ENCODE measurements around the gene ZDHHC3. TPM values are rescaled to one million over a fixed set of nuclear protein-coding genes. Genes with fewer than 3 reads are reported as not detected.

Gene ZDHHC3
- total and polyA plus RNA-seq, 2 experiments from 2014 or later = 60.3 to 62.0 TPM

DNA sequence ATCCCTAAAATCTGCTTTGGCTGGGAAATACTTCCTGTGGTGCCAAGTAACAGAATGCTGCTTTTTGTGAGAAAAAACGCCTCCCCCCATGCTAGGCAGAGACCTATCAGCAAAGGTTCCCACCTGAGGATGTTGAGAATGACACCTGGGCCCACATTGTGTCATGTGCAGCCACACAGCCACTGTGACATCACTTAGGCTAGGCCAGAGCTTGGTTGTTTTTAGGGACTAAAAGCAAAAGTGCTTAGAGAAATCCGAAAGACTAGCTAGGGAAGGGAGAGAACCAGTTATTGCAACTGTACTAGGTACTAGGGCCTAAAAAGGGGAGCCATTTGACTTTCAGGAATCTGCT, 6.2 kb downstream of the ZDHHC3 start:
- WGBS (ENCODE audit: low lambda C conversion rate, missing lambda C conversion rate) = 74% methylated on average over 2 of the region's 2 CpGs
- Histone ChIP-seq H4K20me1 (ENCODE audit: insufficient read depth, poor library complexity, severe bottlenecking) (peaks cover 11% of the 10 kb centered on the region), H2AFZ (no peak overlapping the region), H3K9me2 (replicated peaks; ENCODE audit: insufficient read depth) (no peaks in the 10 kb centered on the region), H3K4me1 (ENCODE audit: insufficient read depth) (peaks cover 5% of the 10 kb centered on the region), H3K79me2 (peaks cover 93% of the 10 kb centered on the region), H3K27me3 (no peaks in the 10 kb centered on the region), H3K36me3 (replicated peaks; ENCODE audit: insufficient read depth, low read depth) (no peaks in the 10 kb centered on the region), H3K4me3 (no peak overlapping the region), H3K4me2 (no peak overlapping the region), H3K9me3 (ENCODE audit: low read depth) (no peaks in the 10 kb centered on the region), H3K27ac (no peak overlapping the region)
- TF ChIP-seq EZH2 (IDR thresholded peaks at IDR 0.05; ENCODE audit: borderline replicate concordance) (no peak), EZH2phosphoT487 (IDR thresholded peaks at IDR 0.05; ENCODE audit: low read depth, severe bottlenecking, unreplicated experiment) (no peak)
- TF ChIP-seq, protein P1, sequence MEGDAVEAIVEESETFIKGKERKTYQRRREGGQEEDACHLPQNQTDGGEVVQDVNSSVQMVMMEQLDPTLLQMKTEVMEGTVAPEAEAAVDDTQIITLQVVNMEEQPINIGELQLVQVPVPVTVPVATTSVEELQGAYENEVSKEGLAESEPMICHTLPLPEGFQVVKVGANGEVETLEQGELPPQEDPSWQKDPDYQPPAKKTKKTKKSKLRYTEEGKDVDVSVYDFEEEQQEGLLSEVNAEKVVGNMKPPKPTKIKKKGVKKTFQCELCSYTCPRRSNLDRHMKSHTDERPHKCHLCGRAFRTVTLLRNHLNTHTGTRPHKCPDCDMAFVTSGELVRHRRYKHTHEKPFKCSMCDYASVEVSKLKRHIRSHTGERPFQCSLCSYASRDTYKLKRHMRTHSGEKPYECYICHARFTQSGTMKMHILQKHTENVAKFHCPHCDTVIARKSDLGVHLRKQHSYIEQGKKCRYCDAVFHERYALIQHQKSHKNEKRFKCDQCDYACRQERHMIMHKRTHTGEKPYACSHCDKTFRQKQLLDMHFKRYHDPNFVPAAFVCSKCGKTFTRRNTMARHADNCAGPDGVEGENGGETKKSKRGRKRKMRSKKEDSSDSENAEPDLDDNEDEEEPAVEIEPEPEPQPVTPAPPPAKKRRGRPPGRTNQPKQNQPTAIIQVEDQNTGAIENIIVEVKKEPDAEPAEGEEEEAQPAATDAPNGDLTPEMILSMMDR (IDR thresholded peaks at IDR 0.05; ENCODE audit: poor library complexity) = no peak
- DNase-seq (ENCODE audit: low spot score) = no peak

DNA sequence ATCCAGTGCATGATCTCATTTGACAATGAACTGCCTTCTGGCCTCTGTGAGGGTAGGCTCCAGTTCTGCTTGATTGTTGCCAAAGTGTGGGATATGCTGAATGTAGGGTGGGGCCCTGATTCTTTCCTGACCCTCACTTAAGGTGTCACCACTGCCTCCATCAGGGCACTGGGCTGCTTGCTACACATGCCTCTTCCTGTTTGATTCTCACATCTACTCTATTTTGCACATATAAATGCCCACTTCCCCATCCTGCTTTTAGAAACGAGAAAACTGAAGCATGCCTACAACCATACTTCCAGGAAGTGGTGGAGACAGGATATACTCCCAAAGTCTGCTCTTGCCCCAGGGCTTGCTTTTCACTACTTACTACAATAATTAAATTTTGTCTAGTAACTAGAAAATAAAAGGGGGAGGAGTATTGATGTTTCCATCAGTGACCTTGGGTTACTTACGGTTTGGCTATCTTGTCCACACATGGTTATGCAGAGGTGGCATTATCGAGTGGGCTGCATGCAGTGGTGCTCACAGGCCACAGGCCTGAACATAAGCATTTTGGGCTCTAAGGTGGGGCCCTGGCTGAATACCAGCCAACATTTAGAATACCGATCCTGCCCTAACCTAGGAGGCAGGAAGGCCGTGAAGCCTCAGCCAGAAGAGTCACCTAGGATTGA, 6.7 kb downstream of the ZDHHC3 start:
- Histone ChIP-seq H3K79me2 (peaks cover 93% of the 10 kb centered on the region), H3K27ac (no peak overlapping the region), H3K27me3 (no peaks in the 10 kb centered on the region), H3K4me1 (ENCODE audit: insufficient read depth) (peaks cover 5% of the 10 kb centered on the region), H3K4me2 (no peak overlapping the region), H4K20me1 (ENCODE audit: insufficient read depth, poor library complexity, severe bottlenecking) (peaks cover 11% of the 10 kb centered on the region), H3K4me3 (no peak overlapping the region), H2AFZ (no peak overlapping the region), H3K9me2 (replicated peaks; ENCODE audit: insufficient read depth) (no peaks in the 10 kb centered on the region), H3K36me3 (replicated peaks; ENCODE audit: insufficient read depth, low read depth) (no peaks in the 10 kb centered on the region), H3K9me3 (ENCODE audit: low read depth) (no peaks in the 10 kb centered on the region)
- TF ChIP-seq, protein P1 (IDR thresholded peaks at IDR 0.05; ENCODE audit: poor library complexity) = no peak
- TF ChIP-seq EZH2phosphoT487 (IDR thresholded peaks at IDR 0.05; ENCODE audit: low read depth, severe bottlenecking, unreplicated experiment) (no peak), EZH2 (IDR thresholded peaks at IDR 0.05; ENCODE audit: borderline replicate concordance) (no peak)
- DNase-seq (ENCODE audit: low spot score) = no peak
- 96% methylated on average over 5 of the region's 5 CpGs for WGBS (ENCODE audit: low lambda C conversion rate, missing lambda C conversion rate)

DNA sequence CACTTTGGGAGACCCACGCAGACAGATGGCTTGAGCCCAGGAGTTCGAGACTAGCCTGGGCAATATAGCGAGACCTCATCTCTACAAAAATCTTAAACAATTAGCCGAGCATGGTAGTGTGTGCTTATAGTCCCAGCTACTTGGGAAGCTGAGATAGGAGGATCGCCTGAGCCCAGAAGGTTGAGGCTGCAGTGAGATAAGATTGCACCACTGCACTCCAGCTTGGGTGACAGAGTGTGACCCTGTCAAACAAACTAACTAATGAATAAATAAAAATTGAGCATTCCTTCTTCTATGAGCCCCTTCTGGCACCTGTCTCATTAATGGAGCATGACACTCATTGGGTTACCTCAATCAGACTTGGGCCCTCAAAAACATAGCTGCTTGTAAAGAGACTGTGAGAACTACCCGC, 7.5 kb downstream of the ZDHHC3 start:
- H3K79me2 ChIP-seq = peaks cover 93% of the 10 kb centered on the region
- no peak for DNase-seq (ENCODE audit: low spot score)

More for the DNA sequence above, 7.5 kb downstream of the ZDHHC3 start:
- Histone ChIP-seq H3K9me3 (ENCODE audit: low read depth) (no peaks in the 10 kb centered on the region), H3K27me3 (no peaks in the 10 kb centered on the region), H3K36me3 (replicated peaks; ENCODE audit: insufficient read depth, low read depth) (no peaks in the 10 kb centered on the region), H4K20me1 (ENCODE audit: insufficient read depth, poor library complexity, severe bottlenecking) (peaks cover 11% of the 10 kb centered on the region), H3K9me2 (replicated peaks; ENCODE audit: insufficient read depth) (no peaks in the 10 kb centered on the region), H3K4me3 (no peak overlapping the region), H2AFZ (no peak overlapping the region), H3K27ac (no peak overlapping the region), H3K4me1 (ENCODE audit: insufficient read depth) (peaks cover 5% of the 10 kb centered on the region), H3K4me2 (no peak overlapping the region)
- WGBS (ENCODE audit: low lambda C conversion rate, missing lambda C conversion rate) = 92% methylated on average over 6 of the region's 6 CpGs
- TF ChIP-seq, protein P1 (IDR thresholded peaks at IDR 0.05; ENCODE audit: poor library complexity) = no peak
- TF ChIP-seq EZH2phosphoT487 (IDR thresholded peaks at IDR 0.05; ENCODE audit: low read depth, severe bottlenecking, unreplicated experiment) (no peak), EZH2 (IDR thresholded peaks at IDR 0.05; ENCODE audit: borderline replicate concordance) (no peak)

Data from hepatocyte (in vitro differentiated cells).